Measurements from ENCODE around the gene CLEC4G. TPM values are rescaled to one million over a fixed set of nuclear protein-coding genes. Genes with fewer than 3 reads are reported as not detected.

Gene CLEC4G
- total and polyA plus RNA-seq, 9 of the 15 experiments (the other 6 are each of a cell fraction or from before 2014, with no cell fraction given) = not detected

GRCh38 chr19:7682175-7682855 lies 49.6 kb downstream of the CLEC4G start (continued):
- no peak for TF ChIP-seq FOXK2 (conservative IDR thresholded peaks at IDR 0.05 in 1 of 2, IDR thresholded peaks at IDR 0.05 in 1 of 2; ENCODE audit: low read depth in 2 of 2)

- H3K27ac ChIP-seq (ENCODE audit: extremely low read depth, low read depth, low read length) = peak overlapping the region; percentile 79; the same call in 1 of the 3 replicates
- WGBS (ENCODE audit: insufficient coverage, low coverage, missing lambda C conversion rate) = 37% methylated on average over 34 of the region's 43 CpGs
- no TSS peak for BruUV-seq (replicated peaks)
- no peaks in the 10 kb centered on the region for H3K9me3 ChIP-seq (replicated peaks; ENCODE audit: control insufficient read depth, insufficient read depth, low read depth, low read length)
- intact Hi-C loops (cut with micrococcal nuclease) = loop anchor here (2.0 to 10.0 kb wide), 4 partner anchors 29 to 327 kb away; no protein-coding TSS in a partner anchor
- peak; percentile 36 for ATAC-seq
- H3K4me2 ChIP-seq (ENCODE audit: insufficient read depth, low read length) = peak overlapping the region; percentile 87
- no peaks in the 10 kb centered on the region for H4K20me1 ChIP-seq (replicated peaks; ENCODE audit: control insufficient read depth, insufficient read depth, low read length)
- peak; percentile 54 to 70 (median 64) for DNase-seq (ENCODE audit: extremely low read depth in 1 of 4, low spot score in 3 of 4)
- peaks cover 15% of the 10 kb centered on the region; the same call in 2 of the 3 replicates for H3K79me2 ChIP-seq (ENCODE audit: control insufficient read depth, insufficient read depth, low read length)
- ChIA-PET CTCF (ENCODE audit: low intra/inter-chr PET ratio) (interaction anchor here (0.6 to 2.6 kb wide), 5 partner anchors 113 to 327 kb away, joined by 3 to 28 read pairs (median 5); no protein-coding TSS in a partner anchor), POLR2A (interaction anchor here (0.6 to 1.1 kb wide), 5 partner anchors 11 to 327 kb away, joined by 3 read pairs; no protein-coding TSS in a partner anchor)
- peak overlapping the region; percentile 86 to 95 for H3K9ac ChIP-seq (ENCODE audit: insufficient read depth in 1 of 2, low read depth in 2 of 2, low read length in 2 of 2)
- H3K9me1 ChIP-seq (ENCODE audit: control insufficient read depth, insufficient read depth, low read length) = peaks cover 3% of the 10 kb centered on the region
- peak overlapping the region; percentile 87 for H2AFZ ChIP-seq (ENCODE audit: low read depth, low read length)
- peaks cover 10 to 26% of the 10 kb centered on the region in 2 experiments; a peak in 4 of 5 replicates for H3K4me1 ChIP-seq (replicated peaks in 1 of 2; ENCODE audit: control insufficient read depth in 2 of 2, insufficient read depth in 2 of 2, low read length in 2 of 2)
- no peak for FAIRE-seq
- peaks cover 10% of the 10 kb centered on the region; the same call in 2 of the 3 replicates for H3K36me3 ChIP-seq (ENCODE audit: control insufficient read depth, insufficient read depth, low read length)
- 0 out of 5 replicates have a peak, but pooled peaks cover 0 to 5% of the 10 kb centered on the region in 2 experiments for H3K27me3 ChIP-seq (ENCODE audit: control insufficient read depth in 2 of 2, insufficient read depth in 2 of 2, low read length in 2 of 2)
- in situ Hi-C loops (cut with MboI) = loop anchor here (5.0 to 10.0 kb wide), 2 partner anchors 114 to 327 kb away; no protein-coding TSS in a partner anchor
- H3K4me3 ChIP-seq = peak overlapping the region; percentile 95
- TF ChIP-seq EP400 (IDR thresholded peaks at IDR 0.05) (no peak), SMARCA5 (IDR thresholded peaks at IDR 0.05) (no peak), MBD1 (CRISPR knock-in tag; IDR thresholded peaks at IDR 0.05) (peak; percentile 56; the same call in 1 of the 2 replicates), DEAF1 (CRISPR knock-in tag; IDR thresholded peaks at IDR 0.05) (no peak), ZNF766 (CRISPR knock-in tag; conservative IDR thresholded peaks at IDR 0.05) (no peak), RBM34 (IDR thresholded peaks at IDR 0.05; ENCODE audit: borderline replicate concordance, insufficient read depth, low read length) (no peak), CEBPB (tag; IDR thresholded peaks at IDR 0.05) (peak; percentile 94), ZBTB33 (CRISPR knock-in tag; IDR thresholded peaks at IDR 0.05) (peak; percentile 100), ZFP36 (IDR thresholded peaks at IDR 0.05; ENCODE audit: low read depth, low read length, partially characterized antibody) (no peak), SRSF9 (IDR thresholded peaks at IDR 0.05; ENCODE audit: borderline replicate concordance, low read depth, low read length) (no peak)
Observed at GRCh38 chr19:7681340-7682174, 50.4 kb downstream of the CLEC4G start.
